GM12878 (cell line): ENCODE data around the gene PADI3. TPM values are rescaled to one million over a fixed set of nuclear protein-coding genes. Genes with fewer than 3 reads are reported as not detected.

Experiments
- ATAC-seq: fragments of 200-7000 bp; cut with Tn5 transposase; 3 replicates; pipeline ENCODE4 v1.9.1; 2020; ENCODE audit warnings: mild to moderate bottlenecking, moderate library complexity
- BruUV-seq: library from RNA; stranded (reverse); fragments of 400-500 nt; replicated peaks from 2 replicates; lab custom pipeline; 2021; lab: Mats Ljungman, UMichigan
- CTCF ChIA-PET: fragments of 300-600 bp; sonication (Branson Sonifier 250); formaldehyde crosslinking; extraction: SDS; loops from one replicate; lab custom pipeline; 2021; ENCODE audit warnings: inconsistent platforms; lab: Yijun Ruan, JAX
- POLR2A ChIA-PET: fragments of 350-600 bp; formaldehyde crosslinking; extraction: SDS; loops from one replicate; lab custom pipeline; 2021; ENCODE audit warnings: inconsistent platforms; lab: Charles Lee
- RAD21 ChIA-PET: fragments of 300-600 bp; sonication (Branson Sonifier 250); formaldehyde crosslinking; loops from one replicate; lab custom pipeline; 2023; ENCODE audit warnings: antibody characterized with exemption; ENCODE audit not compliant: unreplicated experiment; lab: Charles Lee
- SMC1A ChIA-PET: fragments of 300-600 bp; sonication (Branson Sonifier 250); formaldehyde crosslinking; loops from one replicate; lab custom pipeline; 2023; ENCODE audit not compliant: unreplicated experiment, uncharacterized antibody; lab: Charles Lee
- DNase-seq: peaks from one replicate; pipeline ENCODE4 v3.0.0-alpha.2; 2011; ENCODE audit warnings: low read depth, low spot score
- FAIRE-seq: peaks from 3 replicates; lab custom pipeline; 2011; peaks lifted over from hg19 to GRCh38; lab: Jason Lieb, UNC
- H2AFZ ChIP-seq: 2 replicates; pipeline ENCODE4 v1.6.0; 2011; ENCODE audit warnings: low read depth, low read length, control low read depth; ENCODE audit not compliant: control insufficient read depth
- H3K27ac ChIP-seq: 2 replicates; pipeline ENCODE4 v1.5.1; 2011; ENCODE audit warnings: control low read depth; ENCODE audit not compliant: control insufficient read depth, insufficient read depth
- H3K27me3 ChIP-seq, 2 experiments: replicated peaks in 1 of 2; 2 replicates each; pipeline versions ENCODE4 v1.6.0 to v1.6.1; 2011; ENCODE audit warnings: low read length in 1 of 2; ENCODE audit not compliant: control insufficient read depth in 2 of 2, insufficient read depth in 2 of 2
- H3K36me3 ChIP-seq, 2 experiments: 2 replicates each; pipeline ENCODE4 v1.5.1; 2011; ENCODE audit warnings: low read length in 1 of 2; ENCODE audit not compliant: control insufficient read depth in 2 of 2, insufficient read depth in 2 of 2
- H3K4me1 ChIP-seq: 2 replicates; pipeline ENCODE4 v1.6.1; 2011; ENCODE audit warnings: mild to moderate bottlenecking, low read length, moderate library complexity, mixed read lengths; ENCODE audit not compliant: control insufficient read depth, insufficient read depth
- H3K4me2 ChIP-seq: 2 replicates; pipeline ENCODE4 v1.6.0; 2011; ENCODE audit warnings: control low read depth; ENCODE audit not compliant: control insufficient read depth, insufficient read depth
- H3K4me3 ChIP-seq: fragments of 200-600 bp; sonication (generic); 2 replicates; pipeline ENCODE4 v1.5.1; 2016
- H3K79me2 ChIP-seq: 2 replicates; pipeline ENCODE4 v1.6.0; 2011; ENCODE audit warnings: low read length; ENCODE audit not compliant: control insufficient read depth, insufficient read depth
- H3K9ac ChIP-seq: 2 replicates; pipeline ENCODE4 v1.8.0; 2011; ENCODE audit warnings: low read length, control low read depth, mixed read lengths; ENCODE audit not compliant: control insufficient read depth, insufficient read depth
- H3K9me3 ChIP-seq: replicated peaks from 3 replicates; pipeline ENCODE4 v1.5.1; 2011; ENCODE audit warnings: mild to moderate bottlenecking, low read length; ENCODE audit not compliant: control insufficient read depth, insufficient read depth
- H4K20me1 ChIP-seq: 2 replicates; pipeline ENCODE4 v1.6.0; 2011; ENCODE audit not compliant: control insufficient read depth, insufficient read depth
- JUND ChIP-seq: IDR thresholded peaks from 2 replicates; pipeline ENCODE4 v1.6.1; 2012; ENCODE audit warnings: low read depth, mild to moderate bottlenecking, low read length, improper control_type of control experiment, moderate library complexity
- KAT2A ChIP-seq: conservative IDR thresholded peaks from 2 replicates; pipeline ENCODE4 v1.6.1; 2011; ENCODE audit warnings: low read depth, low read length; ENCODE audit not compliant: control insufficient read depth
- NR2C1 ChIP-seq: fragments of 450-650 bp; IDR thresholded peaks from 2 replicates; pipeline ENCODE4 v1.6.1; 2017; ENCODE audit warnings: antibody characterized with exemption, mild to moderate bottlenecking, moderate library complexity
- POU2F2 ChIP-seq: IDR thresholded peaks from 3 replicates; pipeline ENCODE4 v1.6.1; 2011; ENCODE audit warnings: low read depth, mild to moderate bottlenecking, low read length, borderline replicate concordance
- RAD21 ChIP-seq: IDR thresholded peaks from 2 replicates; pipeline ENCODE4 v1.6.1; 2011; ENCODE audit warnings: mild to moderate bottlenecking, low read depth, low read length, moderate library complexity; ENCODE audit not compliant: insufficient read depth
- SMARCA5 ChIP-seq: fragments of 450-650 bp; IDR thresholded peaks from 2 replicates; pipeline ENCODE4 v1.6.1; 2017; ENCODE audit warnings: mild to moderate bottlenecking
- SUZ12 ChIP-seq: fragments of 200-600 bp; sonication (generic); IDR thresholded peaks from one replicate; pipeline ENCODE4 v1.6.1; 2018; ENCODE audit warnings: antibody characterized with exemption, mild to moderate bottlenecking; ENCODE audit not compliant: unreplicated experiment
- TARDBP ChIP-seq: IDR thresholded peaks from 2 replicates; pipeline ENCODE4 v1.6.1; 2016; ENCODE audit warnings: borderline replicate concordance
- ZNF384 ChIP-seq: IDR thresholded peaks from 2 replicates; pipeline ENCODE4 v1.6.1; 2012; ENCODE audit warnings: low read depth, mild to moderate bottlenecking, low read length, improper control_type of control experiment, borderline replicate concordance
- WGBS: methylation state at CpG from one replicate; pipeline ENCODE4 v1.1.6; 2016; ENCODE audit warnings: low lambda C conversion rate; ENCODE audit not compliant: insufficient replicate concordance, insufficient coverage; ENCODE audit errors: missing lambda C conversion rate; 5-methylcytosine and 5-hydroxymethylcytosine counted together
- in situ Hi-C: fragments of 300-500 bp; cut with MboI; formaldehyde crosslinking; loops from 9 replicates; pipeline ENCODE4 v1.14.3; 2018; ENCODE audit warnings: mixed read lengths
- intact Hi-C: fragments of 100-400 bp; cut with micrococcal nuclease; formaldehyde crosslinking; loops from one replicate; pipeline ENCODE4 v1.14.2; 2022; ENCODE audit not compliant: unreplicated experiment
- polyA plus RNA-seq, 11 experiments: library from polyadenylated mRNA; depleted of rRNA in 4 of 11; unstranded in 6 of 11; stranded (reverse) in 5 of 11; fragments of >200 nt; fragmentation: Nextera tagmentation in 4 of 11; fragmentation: Illumina TruSeq in 1 of 11; extraction: Ambion mirVana in 4 of 11; extraction: Trizol in 1 of 11; gene quantifications; 1 replicate in 1 of 11; 2 replicates in 10 of 11; pipeline versions ENCODE4 v1.2.1 to v1.2.3, GENCODE V29; 2011 to 2016; ENCODE audit warnings: inconsistent platforms in 2 of 11, missing spikeins in 2 of 11, low read depth in 1 of 11
- total RNA-seq, 4 experiments: library from RNA; depleted of rRNA in 3 of 4; stranded (reverse); fragments of >200 nt in 3 of 4; fragmentation: Illumina TruSeq in 1 of 4; extraction: Trizol in 1 of 4; gene quantifications; 2 replicates each; pipeline versions ENCODE4 v1.2.1 to v1.2.3, GENCODE V29; 2013 to 2021
- TF ChIP-seq, protein P1 (sequence below): IDR thresholded peaks from 2 replicates; pipeline ENCODE4 v1.6.1; 2011; ENCODE audit warnings: low read depth, mild to moderate bottlenecking, low read length, moderate library complexity, borderline replicate concordance; ENCODE audit errors: extremely low read depth

PADI3 gene
- total and polyA plus RNA-seq, 10 of the 15 experiments (the other 5 are each of a cell fraction or from before 2014, with no cell fraction given), result 0.01 TPM; not detected in 9

DNA sequence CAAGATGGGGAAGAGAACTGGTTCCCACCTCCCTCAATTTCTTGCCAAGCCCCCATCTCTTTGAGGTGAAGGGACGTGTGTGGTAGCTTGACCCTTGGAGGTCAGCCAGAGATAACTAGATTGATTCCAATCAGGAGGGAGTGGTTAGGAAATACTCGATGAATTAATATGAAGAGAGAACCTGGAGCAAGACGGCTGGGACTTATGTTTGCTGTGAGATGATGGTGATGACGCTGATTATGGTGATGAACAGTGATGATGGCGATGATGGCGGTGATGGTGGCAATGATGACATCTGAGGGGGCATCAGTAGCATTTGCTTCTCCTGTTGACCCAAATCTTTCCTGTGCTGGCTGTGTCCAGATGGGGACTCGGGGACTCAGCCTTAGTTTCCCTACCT, 43.2 kb upstream of the PADI3 start:
- no peaks in the 10 kb centered on the region for H3K9me3 ChIP-seq
- no peaks in the 10 kb centered on the region; a peak in 1 of 4 replicates for H3K27me3 ChIP-seq
- POLR2A ChIA-PET, result no interaction called here
- no peaks in the 10 kb centered on the region for H3K79me2 ChIP-seq
- CTCF ChIA-PET, result interaction anchor here (1.1 to 3.4 kb wide), 3 partner anchors 31 to 234 kb away, joined by 3 to 24 read pairs (median 18); no protein-coding TSS in a partner anchor
- RAD21 ChIA-PET, result interaction anchor here (2.8 kb wide), 2 partner anchors 64 to 78 kb away, joined by 26 to 37 read pairs; no protein-coding TSS in a partner anchor
- TF ChIP-seq KAT2A (no peak), SUZ12 (no peak), JUND (no peak), ZNF384 (no peak), NR2C1 (no peak), TARDBP (no peak), POU2F2 (no peak), SMARCA5 (no peak), RAD21 (no peak)
- TF ChIP-seq, protein P1, sequence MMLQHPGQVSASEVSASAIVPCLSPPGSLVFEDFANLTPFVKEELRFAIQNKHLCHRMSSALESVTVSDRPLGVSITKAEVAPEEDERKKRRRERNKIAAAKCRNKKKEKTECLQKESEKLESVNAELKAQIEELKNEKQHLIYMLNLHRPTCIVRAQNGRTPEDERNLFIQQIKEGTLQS, result no peak
- intact Hi-C loops, result no loop called here
- H3K4me1 ChIP-seq, result peaks cover 14% of the 10 kb centered on the region
- FAIRE-seq, result no peak
- H3K4me3 ChIP-seq, result no peak overlapping the region
- no peak overlapping the region for H3K9ac ChIP-seq
- H3K27ac ChIP-seq, result no peak overlapping the region
- H4K20me1 ChIP-seq, result no peaks in the 10 kb centered on the region
- no peak overlapping the region for H3K4me2 ChIP-seq
- in situ Hi-C loops, result no loop called here
- DNase-seq, result no peak
- no peak for ATAC-seq
- WGBS, result 69% methylated on average over 7 of the region's 7 CpGs
- no TSS peak for BruUV-seq
- H2AFZ ChIP-seq, result no peak overlapping the region
- SMC1A ChIA-PET, result interaction anchor here (2.8 kb wide), 1 partner anchor 80 kb away, joined by 14 read pairs; no protein-coding TSS in a partner anchor
- H3K36me3 ChIP-seq, result no peaks in the 10 kb centered on the region
